Colonic mucosa (tissue), 4 donors: Measurements from ENCODE around the gene ZNF318. TPM values are rescaled to one million over a fixed set of nuclear protein-coding genes. Genes with fewer than 3 reads are reported as not detected.
"Not testable (repeated sequence)": the region's sequence is repeated elsewhere in the genome, so short reads cannot be mapped to it uniquely, and the experiment has no call there.

ENCODE experiments used
- DNase-seq: peaks from one replicate; pipeline ENCODE4 v3.0.0-alpha.2; 2020
- H3K27ac ChIP-seq: fragments of 200-600 bp; one replicate; pipeline ENCODE4 v1.8.0; 2021
- H3K27me3 ChIP-seq: fragments of 200-600 bp; one replicate; pipeline ENCODE4 v1.8.0; 2021
- H3K36me3 ChIP-seq: fragments of 200-600 bp; one replicate; pipeline ENCODE4 v1.8.0; 2021
- H3K4me1 ChIP-seq: fragments of 200-600 bp; one replicate; pipeline ENCODE4 v1.8.0; 2021; ENCODE audit warnings: mild to moderate bottlenecking
- H3K4me3 ChIP-seq: fragments of 200-600 bp; one replicate; pipeline ENCODE4 v1.8.0; 2021
- H3K9ac ChIP-seq, 2 donors: one replicate each; pipeline ENCODE4 v1.7.0; 2013; ENCODE audit warnings: control low read depth in 2 of 2, low read depth in 2 of 2, low read length in 2 of 2
- H3K9me3 ChIP-seq: fragments of 200-600 bp; one replicate; pipeline ENCODE4 v1.8.0; 2021
- CTCF ChIP-seq: fragments of 200-600 bp; IDR thresholded peaks from one replicate; pipeline ENCODE4 v1.8.0; 2022; ENCODE audit warnings: antibody characterized with exemption, mild to moderate bottlenecking
- intact Hi-C: fragments of 100-400 bp; cut with DNase I; formaldehyde crosslinking; loops from one replicate; pipeline ENCODE4 v1.14.1; 2022
- total RNA-seq, 2 donors: library from RNA; stranded (reverse); fragmentation: NEBNext Ultra II Directional in 1 of 2; extraction: Animal tissue kit (Norgen Biotek cat#: 25700) in 1 of 2; gene quantifications; one replicate each; pipeline ENCODE4 v1.2.1, GENCODE V29; 2021
- donor health status: healthy.
- donor health status: DM: no; HTN: no; CAD: no.
- donor health status: DM: no; HTN: no; CAD: no.

The ZNF318 gene
- total RNA-seq, 2 donors from 2014 or later: 12.3 TPM

GRCh38 chr6:43307451-43308100 lies 61.9 kb downstream of the ZNF318 start:
- H3K36me3 ChIP-seq: no peaks in the 10 kb centered on the region
- no peaks in the 10 kb centered on the region for H3K4me1 ChIP-seq
- no peak overlapping the region for H3K27ac ChIP-seq
- no peak for DNase-seq
- H3K9me3 ChIP-seq: no peaks in the 10 kb centered on the region
- intact Hi-C loops: no loop called here
- no peaks in the 10 kb centered on the region for H3K27me3 ChIP-seq
- no peak overlapping the region for H3K4me3 ChIP-seq
- TF ChIP-seq CTCF: no peak
- no peak overlapping the region for H3K9ac ChIP-seq

- H3K36me3 ChIP-seq: no peaks in the 10 kb centered on the region
- H3K27ac ChIP-seq: no peak overlapping the region
- DNase-seq: no peak
- H3K4me1 ChIP-seq: no peaks in the 10 kb centered on the region
- no peak for TF ChIP-seq CTCF
- no peak overlapping the region for H3K9ac ChIP-seq
- H3K27me3 ChIP-seq: no peaks in the 10 kb centered on the region
- intact Hi-C loops: no loop called here
- H3K4me3 ChIP-seq: no peak overlapping the region
- no peaks in the 10 kb centered on the region for H3K9me3 ChIP-seq
These were observed 63.4 kb downstream of the ZNF318 start for GRCh38 chr6:43306086-43306485.

- Histone ChIP-seq H3K9me3 (no peaks in the 10 kb centered on the region), H3K9ac (no peak overlapping the region), H3K36me3 (no peaks in the 10 kb centered on the region), H3K27me3 (no peaks in the 10 kb centered on the region), H3K4me3 (no peak overlapping the region), H3K4me1 (no peaks in the 10 kb centered on the region), H3K27ac (no peak overlapping the region)
- no peak for DNase-seq
- intact Hi-C loops: no loop called here
- no peak for TF ChIP-seq CTCF
These were observed 64.6 kb downstream of the ZNF318 start for GRCh38 chr6:43304882-43305281.

GRCh38 chr6:43304361-43304760 lies 65.1 kb downstream of the ZNF318 start:
- H3K27me3 ChIP-seq: no peaks in the 10 kb centered on the region
- H3K4me3 ChIP-seq: no peak overlapping the region
- TF ChIP-seq CTCF: no peak
- no peaks in the 10 kb centered on the region for H3K36me3 ChIP-seq
- no peak for DNase-seq
- no peaks in the 10 kb centered on the region for H3K4me1 ChIP-seq
- H3K9ac ChIP-seq: no peak overlapping the region
- no peaks in the 10 kb centered on the region for H3K9me3 ChIP-seq
- no peak overlapping the region for H3K27ac ChIP-seq
- intact Hi-C loops: no loop called here

GRCh38 chr6:43303751-43304331 lies 65.6 kb downstream of the ZNF318 start:
- Histone ChIP-seq H3K4me3 (no peak overlapping the region), H3K4me1 (no peaks in the 10 kb centered on the region), H3K27me3 (no peaks in the 10 kb centered on the region), H3K9ac (no peak overlapping the region), H3K36me3 (no peaks in the 10 kb centered on the region), H3K9me3 (no peaks in the 10 kb centered on the region), H3K27ac (no peak overlapping the region)
- no peak for DNase-seq
- no peak for TF ChIP-seq CTCF
- intact Hi-C loops: no loop called here

GRCh38 chr6:43303006-43303405 lies 66.4 kb downstream of the ZNF318 start:
- DNase-seq, H3K9me3 ChIP-seq, H3K36me3 ChIP-seq, H3K27me3 ChIP-seq, H3K9ac ChIP-seq, H3K4me1 ChIP-seq, H3K4me3 ChIP-seq, H3K27ac ChIP-seq, intact Hi-C loops: not testable (repeated sequence)
